BLaER1 (cell line): ENCODE measurements around the gene CHMP1A.

ENCODE experiments used
- H3K27ac ChIP-seq: shearing (Covaris generic); formaldehyde crosslinking; 2 replicates; pipeline ENCODE4 v1.8.1; 2022
- H3K27me3 ChIP-seq: shearing (Covaris generic); formaldehyde crosslinking; 2 replicates; pipeline ENCODE4 v1.8.1; 2022
- H3K36me3 ChIP-seq: shearing (Covaris generic); formaldehyde crosslinking; 2 replicates; pipeline ENCODE4 v1.8.1; 2022
- H3K4me1 ChIP-seq: shearing (Covaris generic); formaldehyde crosslinking; 2 replicates; pipeline ENCODE4 v1.8.1; 2022
- H3K4me2 ChIP-seq: shearing (Covaris generic); formaldehyde crosslinking; 2 replicates; pipeline ENCODE4 v1.8.1; 2022
- H3K4me3 ChIP-seq: shearing (Covaris generic); formaldehyde crosslinking; 2 replicates; pipeline ENCODE4 v1.8.1; 2022
- H3K9ac ChIP-seq: shearing (Covaris generic); formaldehyde crosslinking; 2 replicates; pipeline ENCODE4 v1.8.1; 2022
- H3K9me3 ChIP-seq: shearing (Covaris generic); formaldehyde crosslinking; 2 replicates; pipeline ENCODE4 v1.8.1; 2022
- H4K20me1 ChIP-seq: shearing (Covaris generic); formaldehyde crosslinking; 2 replicates; pipeline ENCODE4 v1.8.1; 2022
- Cebpa-rat ChIP-seq: shearing (Covaris generic); IDR thresholded peaks from 2 replicates; pipeline ENCODE4 v1.8.1; 2022

CHMP1A gene

DNA sequence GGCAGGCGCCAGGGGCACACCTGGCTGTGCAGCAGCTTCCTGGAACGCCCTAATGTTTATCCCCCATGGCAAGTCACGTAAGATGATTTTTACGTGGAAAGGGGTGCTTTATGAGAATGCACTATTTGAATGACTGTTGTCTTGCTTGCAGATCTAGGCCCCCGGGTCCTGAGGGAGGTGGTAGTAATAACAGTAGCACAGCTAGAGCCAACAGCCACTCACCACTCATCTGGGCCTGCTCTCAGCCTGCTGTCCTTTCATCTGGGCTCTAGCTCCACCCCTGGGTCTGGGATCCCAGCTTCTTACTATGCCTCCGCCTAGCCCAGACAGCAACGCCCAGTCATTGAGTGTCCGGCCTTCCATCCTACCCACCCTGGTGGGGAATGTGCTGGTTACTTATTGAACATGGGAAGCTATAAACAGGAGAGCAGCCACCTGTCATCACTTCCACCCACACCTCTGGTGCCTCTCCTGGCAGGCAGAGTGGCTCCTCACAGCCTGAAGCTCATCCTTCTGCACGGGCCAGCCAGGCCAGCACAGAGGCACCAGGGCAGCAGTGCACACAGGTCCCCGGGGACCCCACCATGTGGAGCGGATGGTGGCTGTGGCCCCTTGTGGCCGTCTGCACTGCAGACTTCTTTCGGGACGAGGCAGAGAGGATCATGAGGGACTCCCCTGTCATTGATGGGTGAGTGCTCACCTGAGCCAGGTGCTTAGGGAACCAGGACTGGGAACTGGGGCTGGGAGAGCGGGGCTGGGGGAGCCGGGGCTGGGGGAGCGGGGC, 27.5 kb downstream of the CHMP1A start:
- peaks cover 8% of the 10 kb centered on the region; the same call in 1 of the 2 replicates for H3K36me3 ChIP-seq
- no peak for TF ChIP-seq Cebpa-rat
- no peak overlapping the region for H3K4me3 ChIP-seq
- H3K9ac ChIP-seq, result no peak overlapping the region
- H3K4me2 ChIP-seq, result peak overlapping the region; percentile 37; the same call in 1 of the 2 replicates
- no peaks in the 10 kb centered on the region for H3K27me3 ChIP-seq
- H4K20me1 ChIP-seq, result peaks cover 7% of the 10 kb centered on the region; the same call in 1 of the 2 replicates
- peaks cover 11% of the 10 kb centered on the region; the same call in 1 of the 2 replicates for H3K9me3 ChIP-seq
- H3K27ac ChIP-seq, result no peak overlapping the region
- peaks cover 28% of the 10 kb centered on the region for H3K4me1 ChIP-seq

DNA sequence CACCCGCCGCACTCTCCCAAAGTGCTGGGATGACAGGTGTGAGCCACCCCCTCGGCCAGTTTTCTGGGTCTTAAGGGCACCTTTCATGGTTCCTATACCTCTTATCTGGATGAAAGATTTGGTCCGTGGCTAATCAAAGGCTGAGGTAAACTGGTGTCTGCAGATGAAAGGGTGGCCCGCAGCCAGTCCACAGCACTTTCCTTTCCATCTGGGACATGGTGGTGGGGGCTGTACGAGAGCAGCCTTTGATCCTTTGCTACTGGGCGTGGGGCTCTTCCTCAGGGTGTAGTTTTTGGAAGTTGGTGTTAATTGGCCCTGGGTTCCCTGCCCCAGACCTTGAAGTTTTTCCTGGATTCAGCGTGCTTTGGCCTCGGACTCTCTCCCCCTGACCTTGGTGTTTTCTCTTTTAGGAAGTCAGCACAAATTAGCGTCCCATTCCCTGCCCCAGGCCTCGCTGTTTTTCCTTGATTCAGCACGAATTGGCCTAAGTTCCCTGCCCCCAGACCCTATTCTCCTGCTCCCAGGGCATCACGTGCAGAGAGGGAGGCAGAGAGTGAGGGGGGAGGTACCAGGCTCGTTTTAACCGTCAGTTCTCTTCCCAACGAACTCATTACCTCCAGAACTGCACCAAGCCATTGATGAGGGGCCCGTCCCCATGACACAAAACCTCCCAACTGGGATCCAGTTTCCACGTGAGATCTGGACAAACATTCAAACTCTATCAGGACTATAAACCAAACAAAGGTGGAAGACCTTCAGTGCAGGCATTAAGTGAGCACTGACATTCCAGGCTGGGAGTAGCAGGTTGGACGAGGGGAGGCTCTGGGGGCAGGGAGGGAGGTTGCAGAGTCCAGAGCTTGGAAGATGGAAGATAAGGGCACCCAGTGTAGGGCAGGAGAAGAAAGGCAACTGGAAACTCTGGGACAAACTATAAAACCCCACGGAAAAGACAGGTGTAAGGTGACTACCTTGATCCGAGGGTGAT, 32.4 kb downstream of the CHMP1A start:
- H4K20me1 ChIP-seq, result peaks cover 36% of the 10 kb centered on the region

DNA sequence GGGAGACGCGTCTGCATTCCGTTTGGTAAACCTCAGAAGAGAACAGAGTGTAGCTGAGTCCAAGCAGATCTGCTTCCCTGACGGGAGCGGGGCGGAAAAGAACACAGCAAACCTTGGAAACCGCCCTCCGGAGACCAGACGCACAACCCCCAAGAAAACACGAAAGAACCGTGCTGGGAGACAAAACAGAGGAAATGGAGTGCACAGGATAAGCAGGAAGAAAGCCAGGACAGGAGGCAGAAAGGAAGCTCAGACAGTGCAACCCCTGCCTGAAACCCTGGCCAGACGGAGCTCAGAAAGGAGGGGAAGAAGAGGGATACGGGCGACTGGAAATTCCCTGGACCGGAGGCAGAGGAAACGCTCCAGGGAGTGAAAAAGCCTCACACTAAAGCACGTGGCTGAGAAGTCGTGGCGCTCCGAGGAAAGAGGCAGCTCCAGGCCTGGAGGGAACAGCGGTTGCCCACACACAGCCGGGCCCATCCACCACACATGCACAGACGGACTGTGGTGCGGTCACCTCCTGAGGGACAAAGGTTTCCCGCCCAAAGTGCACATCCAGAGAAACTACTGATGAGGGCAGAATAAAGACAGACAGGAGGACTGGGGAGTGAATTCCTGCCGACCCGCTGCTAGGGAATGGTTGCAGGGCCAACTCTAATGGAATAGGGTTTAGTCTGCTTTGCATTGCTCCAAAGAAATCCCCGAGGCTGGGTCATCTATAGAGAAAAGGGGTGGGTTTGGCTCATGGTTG, 33.8 kb downstream of the CHMP1A start:
- H3K27me3 ChIP-seq, result no peaks in the 10 kb centered on the region
- H3K9me3 ChIP-seq, result no peaks in the 10 kb centered on the region
- peaks cover 32% of the 10 kb centered on the region for H4K20me1 ChIP-seq
- H3K9ac ChIP-seq, result no peak overlapping the region
- H3K4me2 ChIP-seq, result peak overlapping the region; percentile 9; the same call in 1 of the 2 replicates
- H3K36me3 ChIP-seq, result peaks cover 31% of the 10 kb centered on the region; the same call in 1 of the 2 replicates
- no peak for TF ChIP-seq Cebpa-rat
- peaks cover 44% of the 10 kb centered on the region for H3K4me1 ChIP-seq
- no peak overlapping the region for H3K27ac ChIP-seq
- no peak overlapping the region for H3K4me3 ChIP-seq

More for the DNA sequence above, 32.4 kb downstream of the CHMP1A start:
- Histone ChIP-seq H3K4me1 (peaks cover 46% of the 10 kb centered on the region), H3K4me3 (no peak overlapping the region), H3K27me3 (no peaks in the 10 kb centered on the region), H3K4me2 (no peak overlapping the region), H3K9ac (no peak overlapping the region), H3K27ac (no peak overlapping the region), H3K36me3 (peaks cover 31% of the 10 kb centered on the region; the same call in 1 of the 2 replicates), H3K9me3 (0 out of 2 replicates have a peak, but pooled peaks cover 4% of the 10 kb centered on the region)
- no peak for TF ChIP-seq Cebpa-rat

DNA sequence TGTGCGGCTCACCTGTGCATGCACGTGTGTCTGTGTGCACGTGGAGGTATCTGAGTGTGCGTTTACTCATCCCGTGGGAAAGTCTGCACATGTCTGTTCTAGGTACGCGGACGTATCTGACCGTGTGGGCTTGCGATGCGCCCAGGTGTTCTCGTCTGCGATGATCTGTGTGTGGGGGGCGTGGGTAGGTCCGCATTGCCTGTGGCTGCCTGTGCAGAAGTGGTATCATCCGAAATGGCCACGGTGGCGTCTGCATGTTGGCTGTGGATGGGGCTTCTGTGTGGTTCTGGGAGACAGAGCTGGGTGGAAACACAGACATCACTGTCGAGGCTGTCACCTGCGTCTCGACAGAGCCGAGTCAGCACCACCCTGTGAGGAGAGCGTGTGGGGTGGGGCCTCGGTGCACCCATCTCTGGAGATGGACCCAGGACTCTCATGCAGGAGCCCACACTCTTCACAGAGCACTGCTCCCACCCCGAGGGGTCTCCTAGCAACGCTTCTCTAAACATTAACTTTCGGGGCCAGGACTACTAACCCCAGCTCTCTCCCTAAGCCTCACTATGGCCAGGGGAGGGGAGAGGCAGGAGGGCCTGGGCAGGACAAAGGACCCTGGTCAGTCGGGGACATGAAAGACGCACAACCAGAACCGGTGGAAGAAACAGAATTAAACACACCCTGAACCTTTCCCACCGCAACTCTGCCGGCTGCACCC, 35.7 kb downstream of the CHMP1A start:
- no peaks in the 10 kb centered on the region for H3K9me3 ChIP-seq
- H3K27me3 ChIP-seq, result no peaks in the 10 kb centered on the region
- H3K27ac ChIP-seq, result peak overlapping the region; percentile 71; the same call in 1 of the 2 replicates
- H3K4me3 ChIP-seq, result no peak overlapping the region
- no peak for TF ChIP-seq Cebpa-rat
- peaks cover 32% of the 10 kb centered on the region for H4K20me1 ChIP-seq
- H3K4me2 ChIP-seq, result peak overlapping the region; percentile 77
- peaks cover 31% of the 10 kb centered on the region; the same call in 1 of the 2 replicates for H3K36me3 ChIP-seq
- H3K4me1 ChIP-seq, result peaks cover 62% of the 10 kb centered on the region
- H3K9ac ChIP-seq, result no peak overlapping the region

DNA sequence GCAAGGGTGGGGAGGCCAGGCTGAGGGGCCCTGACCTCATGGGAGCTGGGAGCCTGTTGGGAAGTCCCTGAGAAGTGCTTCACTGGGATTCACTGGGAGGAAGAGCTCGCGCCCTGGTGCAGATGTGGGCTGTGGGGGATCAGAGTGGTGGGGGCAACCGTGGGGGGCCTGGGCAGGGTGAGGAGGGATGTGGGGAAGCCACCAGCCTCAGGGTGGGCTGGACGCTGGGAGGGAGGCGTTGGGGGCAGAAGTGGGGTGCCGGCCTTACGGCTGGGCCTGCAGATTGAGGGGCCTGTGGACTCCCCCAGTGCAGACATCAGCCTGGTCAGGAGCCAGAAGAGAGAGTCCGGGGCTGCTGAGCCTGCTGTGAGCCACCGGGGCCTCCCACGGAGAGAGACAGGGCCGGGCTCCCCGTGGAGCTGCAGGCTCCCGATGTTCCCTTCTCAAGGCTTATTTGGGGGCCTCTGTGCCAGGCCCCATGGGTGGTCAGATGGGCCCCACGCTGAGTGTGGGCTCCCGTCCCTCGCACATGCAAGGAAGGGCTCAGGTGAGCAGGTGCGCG, 36.3 kb downstream of the CHMP1A start:
- Histone ChIP-seq H3K4me3 (no peak overlapping the region), H3K9me3 (no peaks in the 10 kb centered on the region), H3K4me1 (peaks cover 68% of the 10 kb centered on the region), H3K4me2 (peak overlapping the region; percentile 77), H4K20me1 (peaks cover 32% of the 10 kb centered on the region), H3K27ac (peak overlapping the region; percentile 71), H3K9ac (peak overlapping the region; percentile 21; the same call in 1 of the 2 replicates), H3K36me3 (peaks cover 29% of the 10 kb centered on the region; the same call in 1 of the 2 replicates), H3K27me3 (no peaks in the 10 kb centered on the region)
- TF ChIP-seq Cebpa-rat, result no peak

DNA sequence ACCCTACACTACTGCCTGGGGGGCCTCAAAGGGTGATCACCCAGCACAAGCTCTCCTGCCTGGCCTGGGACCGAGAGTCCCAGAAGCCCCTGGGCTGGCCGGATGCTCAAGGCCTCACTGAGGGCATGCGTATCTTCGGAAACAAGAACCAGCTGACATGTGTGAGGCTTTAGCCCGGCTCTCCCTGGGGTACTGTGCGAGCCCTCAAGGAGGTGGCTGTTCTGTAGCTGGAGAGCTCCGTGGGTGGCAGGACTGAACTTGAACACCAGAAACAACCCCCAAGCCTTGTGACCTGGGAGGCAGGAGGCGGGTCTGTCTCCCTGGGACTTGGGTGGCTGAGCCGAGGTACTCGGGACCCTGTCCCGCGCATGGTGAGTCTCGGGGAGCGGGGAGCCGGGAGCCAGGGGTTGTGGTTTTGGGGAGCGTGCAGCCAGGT, 37.1 kb downstream of the CHMP1A start:
- Histone ChIP-seq H4K20me1 (peaks cover 32% of the 10 kb centered on the region), H3K9me3 (no peaks in the 10 kb centered on the region), H3K36me3 (peaks cover 22% of the 10 kb centered on the region; the same call in 1 of the 2 replicates), H3K9ac (peak overlapping the region; percentile 21; the same call in 1 of the 2 replicates), H3K4me3 (no peak overlapping the region), H3K27me3 (no peaks in the 10 kb centered on the region), H3K27ac (peak overlapping the region; percentile 71), H3K4me2 (peak overlapping the region; percentile 77), H3K4me1 (peaks cover 76% of the 10 kb centered on the region)
- TF ChIP-seq Cebpa-rat, result no peak

DNA sequence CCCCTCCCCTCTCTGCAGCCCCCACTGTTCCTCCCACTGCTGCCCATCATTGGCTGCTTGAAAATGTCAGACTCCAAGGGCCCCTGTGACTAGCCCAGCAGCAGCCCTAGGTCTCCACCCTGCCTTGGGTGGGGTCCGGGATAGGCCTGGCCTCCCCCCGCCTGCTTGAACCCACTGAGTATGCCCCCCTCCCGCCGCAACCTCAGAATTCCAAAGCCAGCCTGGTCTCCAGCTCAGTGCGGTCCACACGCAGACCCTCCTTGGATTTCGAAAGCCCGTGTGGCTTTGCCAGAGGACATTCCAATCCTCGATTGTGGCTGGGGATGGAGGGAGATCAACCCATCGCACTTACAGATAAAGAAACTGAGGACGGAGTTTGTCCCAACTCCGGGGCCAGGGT, 37.7 kb downstream of the CHMP1A start:
- peaks cover 82% of the 10 kb centered on the region for H3K4me1 ChIP-seq
- H4K20me1 ChIP-seq, result peaks cover 32% of the 10 kb centered on the region

More for the DNA sequence above, 37.7 kb downstream of the CHMP1A start:
- Histone ChIP-seq H3K9ac (peak overlapping the region; percentile 21; the same call in 1 of the 2 replicates), H3K9me3 (no peaks in the 10 kb centered on the region), H3K4me3 (no peak overlapping the region), H3K36me3 (peaks cover 22% of the 10 kb centered on the region; the same call in 1 of the 2 replicates), H3K4me2 (peak overlapping the region; percentile 77), H3K27ac (peak overlapping the region; percentile 71), H3K27me3 (no peaks in the 10 kb centered on the region)
- TF ChIP-seq Cebpa-rat, result no peak
